GM12878 (cell line): ENCODE data around the gene CIDEA. TPM values are rescaled to one million over a fixed set of nuclear protein-coding genes. Genes with fewer than 3 reads are reported as not detected.

ENCODE experiments used
- ATAC-seq: fragments of 200-7000 bp; cut with Tn5 transposase; 3 replicates; pipeline ENCODE4 v1.9.1; 2020; ENCODE audit warnings: mild to moderate bottlenecking, moderate library complexity
- BruUV-seq: library from RNA; stranded (reverse); fragments of 400-500 nt; replicated peaks from 2 replicates; lab custom pipeline; 2021; lab: Mats Ljungman, UMichigan
- CTCF ChIA-PET: fragments of 300-600 bp; sonication (Branson Sonifier 250); formaldehyde crosslinking; extraction: SDS; loops from one replicate; lab custom pipeline; 2021; ENCODE audit warnings: inconsistent platforms; lab: Yijun Ruan, JAX
- POLR2A ChIA-PET: fragments of 350-600 bp; formaldehyde crosslinking; extraction: SDS; loops from one replicate; lab custom pipeline; 2021; ENCODE audit warnings: inconsistent platforms; lab: Charles Lee
- RAD21 ChIA-PET: fragments of 300-600 bp; sonication (Branson Sonifier 250); formaldehyde crosslinking; loops from one replicate; lab custom pipeline; 2023; ENCODE audit warnings: antibody characterized with exemption; ENCODE audit not compliant: unreplicated experiment; lab: Charles Lee
- SMC1A ChIA-PET: fragments of 300-600 bp; sonication (Branson Sonifier 250); formaldehyde crosslinking; loops from one replicate; lab custom pipeline; 2023; ENCODE audit not compliant: unreplicated experiment, uncharacterized antibody; lab: Charles Lee
- DNase-seq: peaks from one replicate; pipeline ENCODE4 v3.0.0-alpha.2; 2011; ENCODE audit warnings: low read depth, low spot score
- FAIRE-seq: peaks from 3 replicates; lab custom pipeline; 2011; peaks lifted over from hg19 to GRCh38; lab: Jason Lieb, UNC
- H2AFZ ChIP-seq: 2 replicates; pipeline ENCODE4 v1.6.0; 2011; ENCODE audit warnings: low read depth, low read length, control low read depth; ENCODE audit not compliant: control insufficient read depth
- H3K27ac ChIP-seq: 2 replicates; pipeline ENCODE4 v1.5.1; 2011; ENCODE audit warnings: control low read depth; ENCODE audit not compliant: control insufficient read depth, insufficient read depth
- H3K27me3 ChIP-seq, 2 experiments: replicated peaks in 1 of 2; 2 replicates each; pipeline versions ENCODE4 v1.6.0 to v1.6.1; 2011; ENCODE audit warnings: low read length in 1 of 2; ENCODE audit not compliant: control insufficient read depth in 2 of 2, insufficient read depth in 2 of 2
- H3K36me3 ChIP-seq, 2 experiments: 2 replicates each; pipeline ENCODE4 v1.5.1; 2011; ENCODE audit warnings: low read length in 1 of 2; ENCODE audit not compliant: control insufficient read depth in 2 of 2, insufficient read depth in 2 of 2
- H3K4me1 ChIP-seq: 2 replicates; pipeline ENCODE4 v1.6.1; 2011; ENCODE audit warnings: mild to moderate bottlenecking, low read length, moderate library complexity, mixed read lengths; ENCODE audit not compliant: control insufficient read depth, insufficient read depth
- H3K4me2 ChIP-seq: 2 replicates; pipeline ENCODE4 v1.6.0; 2011; ENCODE audit warnings: control low read depth; ENCODE audit not compliant: control insufficient read depth, insufficient read depth
- H3K4me3 ChIP-seq: fragments of 200-600 bp; sonication (generic); 2 replicates; pipeline ENCODE4 v1.5.1; 2016
- H3K79me2 ChIP-seq: 2 replicates; pipeline ENCODE4 v1.6.0; 2011; ENCODE audit warnings: low read length; ENCODE audit not compliant: control insufficient read depth, insufficient read depth
- H3K9ac ChIP-seq: 2 replicates; pipeline ENCODE4 v1.8.0; 2011; ENCODE audit warnings: low read length, control low read depth, mixed read lengths; ENCODE audit not compliant: control insufficient read depth, insufficient read depth
- H3K9me3 ChIP-seq: replicated peaks from 3 replicates; pipeline ENCODE4 v1.5.1; 2011; ENCODE audit warnings: mild to moderate bottlenecking, low read length; ENCODE audit not compliant: control insufficient read depth, insufficient read depth
- H4K20me1 ChIP-seq: 2 replicates; pipeline ENCODE4 v1.6.0; 2011; ENCODE audit not compliant: control insufficient read depth, insufficient read depth
- CBX5 ChIP-seq: sonication (generic); IDR thresholded peaks from 2 replicates; pipeline ENCODE4 v1.6.1; 2016; ENCODE audit warnings: low read depth, moderate library complexity, mild to moderate bottlenecking, inconsistent platforms
- KDM1A ChIP-seq: fragments of 200-600 bp; sonication (generic); IDR thresholded peaks from 2 replicates; pipeline ENCODE4 v1.6.1; 2016; ENCODE audit warnings: borderline replicate concordance
- MEF2A ChIP-seq: IDR thresholded peaks from 2 replicates; pipeline ENCODE4 v1.6.1; 2011; ENCODE audit warnings: low read depth, mild to moderate bottlenecking, low read length, moderate library complexity; ENCODE audit not compliant: insufficient read depth
- MEF2B ChIP-seq: fragments of 450-650 bp; IDR thresholded peaks from 2 replicates; pipeline ENCODE4 v1.6.1; 2018; ENCODE audit warnings: mild to moderate bottlenecking, moderate library complexity; ENCODE audit not compliant: partially characterized antibody, poor library complexity, severe bottlenecking
- MTA2 ChIP-seq: fragments of 450-650 bp; IDR thresholded peaks from 2 replicates; pipeline ENCODE4 v1.6.1; 2016; ENCODE audit warnings: low read depth, mild to moderate bottlenecking, moderate library complexity
- NFYB ChIP-seq: IDR thresholded peaks from 2 replicates; pipeline ENCODE4 v1.6.1; 2011; ENCODE audit warnings: low read depth, mild to moderate bottlenecking, low read length, improper control_type of control experiment, moderate library complexity; ENCODE audit not compliant: insufficient read depth
- PAX8 ChIP-seq: fragments of 450-650 bp; IDR thresholded peaks from 2 replicates; pipeline ENCODE4 v1.6.1; 2017; ENCODE audit warnings: mild to moderate bottlenecking, moderate library complexity
- RFX5 ChIP-seq: IDR thresholded peaks from 2 replicates; pipeline ENCODE4 v1.6.1; 2011; ENCODE audit warnings: low read depth, low read length, improper control_type of control experiment
- SMAD5 ChIP-seq: IDR thresholded peaks from 2 replicates; pipeline ENCODE4 v1.6.1; 2016; ENCODE audit warnings: antibody characterized with exemption, low read depth
- ZNF207 ChIP-seq: fragments of 450-650 bp; IDR thresholded peaks from 2 replicates; pipeline ENCODE4 v1.6.1; 2014; ENCODE audit warnings: antibody characterized with exemption, mild to moderate bottlenecking, borderline replicate concordance
- WGBS: methylation state at CpG from one replicate; pipeline ENCODE4 v1.1.6; 2016; ENCODE audit warnings: low lambda C conversion rate; ENCODE audit not compliant: insufficient replicate concordance, insufficient coverage; ENCODE audit errors: missing lambda C conversion rate; 5-methylcytosine and 5-hydroxymethylcytosine counted together
- in situ Hi-C: fragments of 300-500 bp; cut with MboI; formaldehyde crosslinking; loops from 9 replicates; pipeline ENCODE4 v1.14.3; 2018; ENCODE audit warnings: mixed read lengths
- intact Hi-C: fragments of 100-400 bp; cut with micrococcal nuclease; formaldehyde crosslinking; loops from one replicate; pipeline ENCODE4 v1.14.2; 2022; ENCODE audit not compliant: unreplicated experiment
- polyA plus RNA-seq, 11 experiments: library from polyadenylated mRNA; depleted of rRNA in 4 of 11; unstranded in 6 of 11; stranded (reverse) in 5 of 11; fragments of >200 nt; fragmentation: Nextera tagmentation in 4 of 11; fragmentation: Illumina TruSeq in 1 of 11; extraction: Ambion mirVana in 4 of 11; extraction: Trizol in 1 of 11; gene quantifications; 1 replicate in 1 of 11; 2 replicates in 10 of 11; pipeline versions ENCODE4 v1.2.1 to v1.2.3, GENCODE V29; 2011 to 2016; ENCODE audit warnings: inconsistent platforms in 2 of 11, missing spikeins in 2 of 11, low read depth in 1 of 11
- total RNA-seq, 4 experiments: library from RNA; depleted of rRNA in 3 of 4; stranded (reverse); fragments of >200 nt in 3 of 4; fragmentation: Illumina TruSeq in 1 of 4; extraction: Trizol in 1 of 4; gene quantifications; 2 replicates each; pipeline versions ENCODE4 v1.2.1 to v1.2.3, GENCODE V29; 2013 to 2021
- TF ChIP-seq, protein P1 (sequence below): fragments of 450-650 bp; conservative IDR thresholded peaks from 2 replicates; pipeline ENCODE4 v1.6.1; 2017; ENCODE audit warnings: mild to moderate bottlenecking, moderate library complexity
- TF ChIP-seq, protein P2 (sequence below): IDR thresholded peaks from 2 replicates; pipeline ENCODE4 v1.6.1; 2012; ENCODE audit warnings: low read depth, low read length, improper control_type of control experiment
- TF ChIP-seq, protein P3 (sequence below): fragments of 450-650 bp; IDR thresholded peaks from 2 replicates; pipeline ENCODE4 v1.6.1; 2017; ENCODE audit warnings: mild to moderate bottlenecking

The CIDEA gene
- total and polyA plus RNA-seq, 10 of the 15 experiments (the other 5 are each of a cell fraction or from before 2014, with no cell fraction given): not detected

DNA sequence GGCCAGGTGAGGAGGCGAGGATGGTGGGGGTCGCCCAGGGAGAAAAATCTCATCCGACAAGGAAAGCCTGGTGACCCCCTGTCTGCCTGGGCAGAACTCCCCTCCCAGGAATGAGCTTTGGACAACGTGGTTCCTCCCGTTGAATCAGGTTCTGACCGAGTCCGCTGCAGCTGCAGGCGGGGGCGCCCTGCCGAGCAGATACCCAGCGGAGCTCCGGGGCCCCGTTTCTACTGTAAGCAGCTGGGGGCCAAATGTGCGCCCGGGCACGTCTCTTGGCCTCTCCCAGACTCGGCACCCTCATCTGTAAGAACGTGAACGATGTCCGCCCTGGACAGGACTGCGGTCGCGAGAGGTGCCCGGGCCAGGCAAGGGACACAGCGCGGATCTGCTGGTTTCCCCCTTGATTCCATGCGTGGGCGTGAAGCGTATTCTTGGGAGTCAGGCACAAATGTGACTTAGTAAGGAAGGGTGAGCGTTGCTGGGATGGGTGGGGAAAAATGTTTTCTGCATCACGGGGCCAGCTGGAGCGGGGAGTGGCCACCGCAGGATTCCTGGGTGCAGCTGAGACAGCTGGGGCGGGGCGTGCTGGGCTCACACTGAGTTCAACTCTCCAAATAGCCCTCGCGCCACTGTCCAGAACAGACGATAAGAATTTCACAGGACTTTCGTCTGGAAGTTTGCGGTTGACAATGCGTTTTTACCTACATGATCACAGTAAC lies 33.7 kb downstream of the CIDEA start (continued):
- TF ChIP-seq, protein P1, sequence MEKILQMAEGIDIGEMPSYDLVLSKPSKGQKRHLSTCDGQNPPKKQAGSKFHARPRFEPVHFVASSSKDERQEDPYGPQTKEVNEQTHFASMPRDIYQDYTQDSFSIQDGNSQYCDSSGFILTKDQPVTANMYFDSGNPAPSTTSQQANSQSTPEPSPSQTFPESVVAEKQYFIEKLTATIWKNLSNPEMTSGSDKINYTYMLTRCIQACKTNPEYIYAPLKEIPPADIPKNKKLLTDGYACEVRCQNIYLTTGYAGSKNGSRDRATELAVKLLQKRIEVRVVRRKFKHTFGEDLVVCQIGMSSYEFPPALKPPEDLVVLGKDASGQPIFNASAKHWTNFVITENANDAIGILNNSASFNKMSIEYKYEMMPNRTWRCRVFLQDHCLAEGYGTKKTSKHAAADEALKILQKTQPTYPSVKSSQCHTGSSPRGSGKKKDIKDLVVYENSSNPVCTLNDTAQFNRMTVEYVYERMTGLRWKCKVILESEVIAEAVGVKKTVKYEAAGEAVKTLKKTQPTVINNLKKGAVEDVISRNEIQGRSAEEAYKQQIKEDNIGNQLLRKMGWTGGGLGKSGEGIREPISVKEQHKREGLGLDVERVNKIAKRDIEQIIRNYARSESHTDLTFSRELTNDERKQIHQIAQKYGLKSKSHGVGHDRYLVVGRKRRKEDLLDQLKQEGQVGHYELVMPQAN: no peak
- TF ChIP-seq, protein P2, sequence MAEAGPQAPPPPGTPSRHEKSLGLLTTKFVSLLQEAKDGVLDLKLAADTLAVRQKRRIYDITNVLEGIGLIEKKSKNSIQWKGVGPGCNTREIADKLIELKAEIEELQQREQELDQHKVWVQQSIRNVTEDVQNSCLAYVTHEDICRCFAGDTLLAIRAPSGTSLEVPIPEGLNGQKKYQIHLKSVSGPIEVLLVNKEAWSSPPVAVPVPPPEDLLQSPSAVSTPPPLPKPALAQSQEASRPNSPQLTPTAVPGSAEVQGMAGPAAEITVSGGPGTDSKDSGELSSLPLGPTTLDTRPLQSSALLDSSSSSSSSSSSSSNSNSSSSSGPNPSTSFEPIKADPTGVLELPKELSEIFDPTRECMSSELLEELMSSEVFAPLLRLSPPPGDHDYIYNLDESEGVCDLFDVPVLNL: no peak

DNA sequence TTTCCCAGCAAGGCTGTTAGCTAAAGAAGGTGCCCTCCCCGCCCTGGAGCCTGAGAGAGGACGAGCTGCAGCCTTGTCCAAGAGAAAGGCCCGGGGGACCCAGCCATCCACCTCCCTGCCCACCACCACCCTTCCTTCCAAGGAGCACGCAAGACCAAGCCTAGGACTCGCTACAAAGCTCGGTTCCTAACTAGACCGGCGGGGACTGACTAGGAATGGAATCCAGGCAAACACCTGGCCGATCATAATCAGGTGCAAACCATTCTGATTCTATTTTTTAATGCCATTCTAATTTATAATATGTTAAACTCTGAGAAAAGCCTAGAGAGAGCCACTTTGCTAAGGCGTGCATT lies 34.2 kb downstream of the CIDEA start:
- Histone ChIP-seq H3K4me2 (no peak overlapping the region), H3K4me1 (no peaks in the 10 kb centered on the region), H3K79me2 (no peaks in the 10 kb centered on the region), H2AFZ (no peak overlapping the region), H3K4me3 (no peak overlapping the region), H3K9me3 (no peaks in the 10 kb centered on the region), H3K36me3 (no peaks in the 10 kb centered on the region), H3K27ac (no peak overlapping the region), H3K27me3 (peaks cover 7% of the 10 kb centered on the region in 2 experiments; a peak in 3 of 4 replicates), H3K9ac (no peak overlapping the region), H4K20me1 (no peaks in the 10 kb centered on the region; the same call in 1 of the 2 replicates)
- no TSS peak for BruUV-seq
- no peak for TF ChIP-seq ZNF207
- no peak for TF ChIP-seq MTA2
- TF ChIP-seq RFX5: no peak
- TF ChIP-seq KDM1A: no peak
- TF ChIP-seq NFYB: no peak
- no peak for TF ChIP-seq MEF2A
- no peak for TF ChIP-seq CBX5
- no peak for TF ChIP-seq MEF2B
- TF ChIP-seq, protein P3, sequence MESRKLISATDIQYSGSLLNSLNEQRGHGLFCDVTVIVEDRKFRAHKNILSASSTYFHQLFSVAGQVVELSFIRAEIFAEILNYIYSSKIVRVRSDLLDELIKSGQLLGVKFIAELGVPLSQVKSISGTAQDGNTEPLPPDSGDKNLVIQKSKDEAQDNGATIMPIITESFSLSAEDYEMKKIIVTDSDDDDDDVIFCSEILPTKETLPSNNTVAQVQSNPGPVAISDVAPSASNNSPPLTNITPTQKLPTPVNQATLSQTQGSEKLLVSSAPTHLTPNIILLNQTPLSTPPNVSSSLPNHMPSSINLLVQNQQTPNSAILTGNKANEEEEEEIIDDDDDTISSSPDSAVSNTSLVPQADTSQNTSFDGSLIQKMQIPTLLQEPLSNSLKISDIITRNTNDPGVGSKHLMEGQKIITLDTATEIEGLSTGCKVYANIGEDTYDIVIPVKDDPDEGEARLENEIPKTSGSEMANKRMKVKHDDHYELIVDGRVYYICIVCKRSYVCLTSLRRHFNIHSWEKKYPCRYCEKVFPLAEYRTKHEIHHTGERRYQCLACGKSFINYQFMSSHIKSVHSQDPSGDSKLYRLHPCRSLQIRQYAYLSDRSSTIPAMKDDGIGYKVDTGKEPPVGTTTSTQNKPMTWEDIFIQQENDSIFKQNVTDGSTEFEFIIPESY: no peak
- no peak for TF ChIP-seq PAX8
- no peak for TF ChIP-seq SMAD5
- CTCF ChIA-PET: no interaction called here
- SMC1A ChIA-PET: no interaction called here
- intact Hi-C loops (no loop called here), in situ Hi-C loops (no loop called here)
- POLR2A ChIA-PET: no interaction called here
- WGBS: 27% methylated on average over 10 of the region's 10 CpGs
- no peak for ATAC-seq
- RAD21 ChIA-PET: no interaction called here
- DNase-seq: no peak
- no peak for FAIRE-seq
